B cell (primary cell): Measurements from ENCODE around the gene CPOX. TPM values are rescaled to one million over a fixed set of nuclear protein-coding genes. Genes with fewer than 3 reads are reported as not detected.

Source experiments
- ATAC-seq: fragments of 200-7000 bp; cut with Tn5 transposase; one replicate; pipeline ENCODE4 v1.10.0; 2021; ENCODE audit warnings: low read depth, mild to moderate bottlenecking, moderate number of reproducible peaks, moderate library complexity
- CTCF ChIA-PET: fragments of 350-600 bp; sonication (Branson Sonifier 250); formaldehyde crosslinking; loops from one replicate; lab custom pipeline; 2021; ENCODE audit warnings: antibody characterized with exemption, inconsistent platforms; lab: Charles Lee
- POLR2A ChIA-PET: fragments of 350-600 bp; sonication (Branson Sonifier 250); formaldehyde crosslinking; loops from one replicate; lab custom pipeline; 2021; ENCODE audit warnings: antibody characterized with exemption; lab: Charles Lee
- DNase-seq: peaks from one replicate; pipeline ENCODE4 v3.0.0; 2013
- H2AFZ ChIP-seq: 2 replicates; pipeline ENCODE4 v1.6.1; 2012; ENCODE audit warnings: mild to moderate bottlenecking, low read depth, low read length; ENCODE audit not compliant: insufficient read depth, poor library complexity, severe bottlenecking
- H3K27ac ChIP-seq, 2 donors: 1 replicate in 1 of 2; 2 replicates in 1 of 2; pipeline ENCODE4 v1.5.1; 2012 to 2013; ENCODE audit warnings: low read length in 2 of 2, mild to moderate bottlenecking in 2 of 2, moderate library complexity in 1 of 2
- H3K27me3 ChIP-seq, 4 experiments: fragments of 200-600 bp in 1 of 4; sonication (generic) in 1 of 4; replicated peaks in 1 of 4; 1 replicate in 2 of 4; 2 replicates in 2 of 4; pipeline versions ENCODE4 v1.6.1 to v1.7.0; 2013 to 2016; ENCODE audit warnings: low read length in 3 of 4, mild to moderate bottlenecking in 2 of 4, mixed read lengths in 1 of 4, moderate library complexity in 1 of 4; ENCODE audit not compliant: insufficient read depth in 4 of 4, control insufficient read depth in 3 of 4; ENCODE audit errors: control extremely low read depth in 1 of 4
- H3K36me3 ChIP-seq, 2 experiments: replicated peaks in 1 of 2; 1 replicate in 1 of 2; 2 replicates in 1 of 2; pipeline versions ENCODE4 v1.6.1 to v1.7.1; 2013; ENCODE audit warnings: low read length in 1 of 2; ENCODE audit not compliant: insufficient read depth in 2 of 2, control insufficient read depth in 1 of 2; ENCODE audit errors: control extremely low read depth in 1 of 2, extremely low read depth in 1 of 2
- H3K4me1 ChIP-seq, 2 donors: fragments of 200-600 bp in 1 of 2; sonication (generic) in 1 of 2; 1 replicate in 1 of 2; 2 replicates in 1 of 2; pipeline versions ENCODE4 v1.5.1 to v1.6.1; 2013 to 2017; ENCODE audit warnings: low read length in 2 of 2; ENCODE audit not compliant: control insufficient read depth in 2 of 2, insufficient read depth in 2 of 2
- H3K4me2 ChIP-seq: replicated peaks from 2 replicates; pipeline ENCODE3; 2012; ENCODE audit warnings: mild to moderate bottlenecking, low read depth, low read length; ENCODE audit not compliant: poor library complexity, severe bottlenecking
- H3K4me3 ChIP-seq, 5 experiments: fragments of 200-600 bp in 1 of 5; sonication (generic) in 1 of 5; 1 replicate in 3 of 5; 2 replicates in 2 of 5; pipeline versions ENCODE4 v1.5.1 to v1.7.0; 2011 to 2016; ENCODE audit warnings: low read length in 4 of 5, mild to moderate bottlenecking in 4 of 5, low read depth in 2 of 5, control low read depth in 1 of 5, moderate library complexity in 1 of 5; ENCODE audit not compliant: insufficient read depth in 1 of 5; ENCODE audit errors: control extremely low read depth in 1 of 5, extremely low read depth in 1 of 5
- H3K79me2 ChIP-seq: fragments of 200-600 bp; sonication (generic); one replicate; pipeline ENCODE4 v1.6.0; 2016; ENCODE audit warnings: low read length; ENCODE audit not compliant: control insufficient read depth, insufficient read depth
- H3K9ac ChIP-seq: fragments of 200-600 bp; sonication (generic); 2 replicates; pipeline ENCODE4 v1.6.1; 2017; ENCODE audit warnings: mild to moderate bottlenecking, low read length, moderate library complexity
- H3K9me3 ChIP-seq, 3 donors: one replicate each; pipeline versions ENCODE4 v1.6.1 to v1.7.1; 2013; ENCODE audit warnings: low read length in 2 of 3; ENCODE audit not compliant: control insufficient read depth in 2 of 3, insufficient read depth in 1 of 3; ENCODE audit errors: control extremely low read depth in 1 of 3
- H4K20me1 ChIP-seq: 2 replicates; pipeline ENCODE4 v1.6.0; 2012; ENCODE audit warnings: mild to moderate bottlenecking, low read length; ENCODE audit not compliant: insufficient read depth, control insufficient read depth, poor library complexity, severe bottlenecking
- H3K27ac Mint-ChIP-seq: one replicate; pipeline ENCODE4 v1.8.0; 2021; ENCODE audit warnings: mixed read lengths
- H3K27me3 Mint-ChIP-seq: one replicate; pipeline ENCODE4 v1.8.0; 2021; ENCODE audit warnings: mixed read lengths
- H3K4me1 Mint-ChIP-seq: one replicate; pipeline ENCODE4 v1.8.0; 2021; ENCODE audit warnings: mixed read lengths
- H3K4me3 Mint-ChIP-seq: one replicate; pipeline ENCODE4 v1.8.0; 2021; ENCODE audit warnings: mixed read lengths
- H3K9me3 Mint-ChIP-seq: one replicate; pipeline ENCODE4 v1.8.0; 2022; ENCODE audit warnings: mixed read lengths; ENCODE audit not compliant: insufficient read depth
- EZH2 ChIP-seq: IDR thresholded peaks from 2 replicates; pipeline ENCODE4 v1.6.1; 2012; ENCODE audit warnings: borderline replicate concordance, low read depth, mild to moderate bottlenecking, moderate library complexity, low read length; ENCODE audit not compliant: insufficient read depth, poor library complexity, severe bottlenecking
- WGBS: methylation state at CpG from one replicate; pipeline ENCODE4 v1.1.5; 2013; ENCODE audit warnings: missing lambda C conversion rate; ENCODE audit not compliant: insufficient coverage; 5-methylcytosine and 5-hydroxymethylcytosine counted together
- intact Hi-C: fragments of 100-400 bp; cut with micrococcal nuclease; formaldehyde crosslinking; loops from one replicate; pipeline ENCODE4 v1.10.0; 2022
- polyA plus RNA-seq: library from polyadenylated mRNA; depleted of rRNA; stranded (reverse); fragments of >200 nt; gene quantifications from 2 replicates; pipeline ENCODE4 v1.2.3, GENCODE V29; 2012
- total RNA-seq, 2 donors: library from RNA; stranded (reverse); fragments of 120-200 nt in 1 of 2; gene quantifications; 1 replicate in 1 of 2; 2 replicates in 1 of 2; pipeline versions ENCODE4 v1.2.3 to v1.2.4, GENCODE V29; 2013 to 2022
- TF ChIP-seq, protein P1 (sequence below): fragments of 200-600 bp; IDR thresholded peaks from one replicate; pipeline ENCODE4 v1.8.0; 2022; ENCODE audit warnings: antibody characterized with exemption, mild to moderate bottlenecking

CPOX gene
- total and polyA plus RNA-seq, 2 donors (not counting 1 experiment from before 2014, with no cell fraction given) = 6.8 to 17.5 TPM

DNA sequence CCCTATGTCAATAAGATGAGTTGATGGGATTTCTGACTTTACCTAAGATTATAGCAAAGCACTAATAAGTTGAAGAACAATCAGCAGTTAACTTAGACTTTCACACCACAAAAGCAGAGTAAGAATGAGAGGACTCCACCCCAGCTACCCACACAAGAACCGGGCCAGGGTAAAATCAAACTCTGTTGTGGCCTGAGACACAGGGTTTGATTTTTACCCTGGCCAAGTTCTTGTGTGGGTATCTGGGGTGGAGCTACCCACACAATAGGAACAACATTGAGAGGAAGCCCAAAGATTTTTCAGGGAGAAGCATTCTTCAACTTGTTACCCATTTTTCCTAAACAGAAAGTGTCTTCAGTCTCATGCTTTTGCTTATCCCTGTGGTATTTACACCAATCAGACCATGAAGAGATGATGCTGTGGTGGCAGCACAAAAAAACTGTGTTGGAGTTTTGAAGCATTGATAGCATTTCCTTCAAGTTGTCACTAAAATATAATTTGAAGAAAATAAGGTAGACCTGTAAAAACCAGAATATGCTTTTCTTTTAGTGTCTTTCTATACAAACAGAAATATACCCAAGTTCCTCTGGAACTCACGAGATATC is 25.6 kb downstream of the CPOX start:
- ChIA-PET CTCF (interaction anchor here (0.6 kb wide), 1 partner anchor 32 kb away, joined by 3 read pairs; no protein-coding TSS in a partner anchor), POLR2A (no interaction called here)
- no peak for DNase-seq
- Histone ChIP-seq H3K4me1 (peaks cover 3 to 15% of the 10 kb centered on the region in 2 donors), H3K4me3 (no peak overlapping the region), H3K4me2 (no peak overlapping the region), H3K27me3 (no peaks in the 10 kb centered on the region), H3K79me2 (no peaks in the 10 kb centered on the region), H3K9ac (no peak overlapping the region), H4K20me1 (no peaks in the 10 kb centered on the region), H3K27ac (no peak overlapping the region), H2AFZ (no peak overlapping the region), H3K36me3 (no peaks in the 10 kb centered on the region), H3K9me3 (no peaks in the 10 kb centered on the region)
- TF ChIP-seq, protein P1, sequence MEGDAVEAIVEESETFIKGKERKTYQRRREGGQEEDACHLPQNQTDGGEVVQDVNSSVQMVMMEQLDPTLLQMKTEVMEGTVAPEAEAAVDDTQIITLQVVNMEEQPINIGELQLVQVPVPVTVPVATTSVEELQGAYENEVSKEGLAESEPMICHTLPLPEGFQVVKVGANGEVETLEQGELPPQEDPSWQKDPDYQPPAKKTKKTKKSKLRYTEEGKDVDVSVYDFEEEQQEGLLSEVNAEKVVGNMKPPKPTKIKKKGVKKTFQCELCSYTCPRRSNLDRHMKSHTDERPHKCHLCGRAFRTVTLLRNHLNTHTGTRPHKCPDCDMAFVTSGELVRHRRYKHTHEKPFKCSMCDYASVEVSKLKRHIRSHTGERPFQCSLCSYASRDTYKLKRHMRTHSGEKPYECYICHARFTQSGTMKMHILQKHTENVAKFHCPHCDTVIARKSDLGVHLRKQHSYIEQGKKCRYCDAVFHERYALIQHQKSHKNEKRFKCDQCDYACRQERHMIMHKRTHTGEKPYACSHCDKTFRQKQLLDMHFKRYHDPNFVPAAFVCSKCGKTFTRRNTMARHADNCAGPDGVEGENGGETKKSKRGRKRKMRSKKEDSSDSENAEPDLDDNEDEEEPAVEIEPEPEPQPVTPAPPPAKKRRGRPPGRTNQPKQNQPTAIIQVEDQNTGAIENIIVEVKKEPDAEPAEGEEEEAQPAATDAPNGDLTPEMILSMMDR = no peak
- TF ChIP-seq EZH2 = no peak
- Mint-ChIP-seq H3K4me1 (peaks cover 20% of the 10 kb centered on the region), H3K9me3 (peaks cover 3% of the 10 kb centered on the region), H3K27me3 (no peaks in the 10 kb centered on the region), H3K4me3 (no peak overlapping the region), H3K27ac (no peak overlapping the region)
- intact Hi-C loops = no loop called here
- WGBS = no CpG with 5 or more reads among the region's 2 CpGs
- no peak for ATAC-seq

DNA sequence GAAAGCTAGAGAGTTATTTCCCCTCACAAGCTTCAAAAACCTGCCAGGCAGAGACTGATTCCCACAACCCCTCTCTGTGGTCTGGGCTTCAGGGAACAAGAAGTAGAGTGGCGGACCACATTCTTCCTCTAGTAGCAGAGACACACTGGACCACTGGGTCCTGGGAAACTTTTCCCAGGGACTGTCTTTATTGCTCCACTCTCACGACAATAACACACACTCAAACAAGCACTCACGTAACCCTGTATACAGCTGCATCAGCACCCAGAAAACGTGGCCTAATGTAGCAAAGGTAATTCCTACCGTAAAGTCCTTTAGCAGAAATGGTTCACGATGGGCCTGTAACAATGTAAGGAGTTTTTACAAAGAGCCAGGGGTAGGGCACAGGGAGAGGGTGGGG is 27.6 kb downstream of the CPOX start:
- Histone ChIP-seq H3K9ac (no peak overlapping the region), H3K4me2 (no peak overlapping the region), H4K20me1 (no peaks in the 10 kb centered on the region), H2AFZ (no peak overlapping the region), H3K27me3 (no peaks in the 10 kb centered on the region), H3K27ac (no peak overlapping the region), H3K4me1 (peaks cover 3 to 22% of the 10 kb centered on the region in 2 donors), H3K9me3 (no peaks in the 10 kb centered on the region), H3K79me2 (no peaks in the 10 kb centered on the region), H3K4me3 (no peak overlapping the region), H3K36me3 (no peaks in the 10 kb centered on the region)
- DNase-seq (no peak), ATAC-seq (no peak)
- no peak overlapping the region for H3K27ac Mint-ChIP-seq
- no peak overlapping the region for H3K4me3 Mint-ChIP-seq
- TF ChIP-seq EZH2 = no peak
- TF ChIP-seq, protein P1 = no peak
- intact Hi-C loops = no loop called here
- WGBS = 94% methylated on average over 6 of the region's 6 CpGs
- POLR2A ChIA-PET = no interaction called here
- H3K4me1 Mint-ChIP-seq = peaks cover 22% of the 10 kb centered on the region
- CTCF ChIA-PET = interaction anchor here (1.1 to 1.7 kb wide), 2 partner anchors 57 to 528 kb away, joined by 3 read pairs; no protein-coding TSS in a partner anchor
- peaks cover 3% of the 10 kb centered on the region for H3K9me3 Mint-ChIP-seq
- H3K27me3 Mint-ChIP-seq = no peaks in the 10 kb centered on the region
